HG02610 (cell line): Measurements from ENCODE around the gene PCGF5.
"Not testable (repeated sequence)": the region's sequence is repeated elsewhere in the genome, so short reads cannot be mapped to it uniquely, and the experiment has no call there.

ENCODE experiments used
- ATAC-seq: cut with Tn5 transposase; IDR thresholded peaks from one replicate; pipeline ENCODE4 v1.9.1; 2021; ENCODE audit warnings: mild to moderate bottlenecking, moderate library complexity; ENCODE audit not compliant: unreplicated experiment

PCGF5 gene

DNA sequence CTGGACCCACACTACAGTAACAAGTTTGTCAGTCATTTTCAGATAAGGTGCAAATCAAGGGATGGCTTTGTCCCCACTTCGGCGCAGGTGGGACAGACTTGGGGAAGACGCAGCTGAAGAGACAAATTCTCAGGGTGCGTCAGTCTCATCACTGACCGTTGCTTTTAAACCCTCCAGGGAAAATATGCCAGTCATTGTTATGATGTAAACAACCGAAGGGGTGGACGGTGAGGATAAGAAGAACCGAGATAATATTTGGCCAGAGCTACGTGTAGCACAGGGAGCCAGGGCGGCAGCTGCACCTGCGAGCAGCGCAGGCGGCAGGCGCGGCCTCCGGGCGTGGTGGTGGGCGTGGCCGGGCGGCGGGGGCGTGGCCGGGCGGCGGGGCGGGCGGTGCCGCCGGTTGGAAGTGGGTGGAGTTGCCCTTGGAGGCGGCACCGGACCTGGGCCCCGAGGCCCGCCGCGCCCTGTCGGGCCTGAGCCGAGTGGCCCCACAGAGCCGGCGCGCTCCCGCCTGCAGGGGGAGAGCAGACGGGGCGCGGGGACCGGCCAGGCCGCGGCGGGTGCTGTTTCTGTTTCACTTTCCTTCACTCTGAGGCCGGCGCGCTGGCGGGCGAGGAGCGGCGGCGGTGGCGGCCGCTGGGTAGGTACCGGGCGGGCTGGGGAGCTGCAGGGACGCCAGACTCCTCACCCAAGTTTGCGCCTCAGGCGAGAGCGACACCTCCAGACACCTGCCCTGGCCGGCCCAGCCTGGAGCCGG lies at the start of gene PCGF5:
TSS of gene PCGF5 (plus strand) at position 470 of the 760 bp plus-strand sequence. CDS start 2,209 bp downstream, outside the sequence.
- ATAC-seq, result peak; percentile 97

- ATAC-seq, result no peak
Measured at GRCh38 chr10:91171485-91171884, 49.0 kb upstream of the PCGF5 start.

GRCh38 chr10:91172348-91172747 lies 48.1 kb upstream of the PCGF5 start:
- no peak for ATAC-seq

GRCh38 chr10:91185239-91185875 lies 35.1 kb upstream of the PCGF5 start:
- ATAC-seq, result no peak

GRCh38 chr10:91187156-91187555 lies 33.3 kb upstream of the PCGF5 start:
- no peak for ATAC-seq

GRCh38 chr10:91188010-91188409 lies 32.5 kb upstream of the PCGF5 start:
- not testable (repeated sequence) for ATAC-seq

GRCh38 chr10:91188889-91189288 lies 31.6 kb upstream of the PCGF5 start:
- no peak for ATAC-seq

DNA sequence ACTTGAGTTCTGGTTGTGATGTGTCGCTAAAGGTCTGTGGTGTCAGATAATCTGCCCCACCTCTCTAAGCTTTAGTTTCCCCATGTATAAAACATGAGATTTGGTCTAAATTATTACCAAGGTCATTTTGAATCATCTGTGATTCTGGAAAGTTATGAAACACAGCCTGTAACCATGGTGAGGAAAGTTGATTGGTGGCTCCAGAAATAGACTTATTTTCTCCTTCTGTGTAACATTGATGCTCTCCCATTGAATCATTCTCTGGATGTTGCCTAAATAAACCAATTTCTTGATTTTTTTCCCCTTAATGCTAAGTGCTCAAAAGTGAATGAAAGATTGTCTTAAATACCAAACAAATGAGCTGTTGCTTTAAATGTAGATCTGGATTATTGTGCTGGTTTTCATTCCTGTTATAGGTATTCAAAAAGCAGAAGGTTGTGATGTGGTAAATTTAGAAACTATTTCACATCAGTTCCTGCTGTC lies 30.0 kb upstream of the PCGF5 start:
- no peak for ATAC-seq

GRCh38 chr10:91190876-91191583 lies 29.4 kb upstream of the PCGF5 start:
- ATAC-seq, result peak; percentile 84

GRCh38 chr10:91191584-91191919 lies 28.9 kb upstream of the PCGF5 start:
- no peak for ATAC-seq

DNA sequence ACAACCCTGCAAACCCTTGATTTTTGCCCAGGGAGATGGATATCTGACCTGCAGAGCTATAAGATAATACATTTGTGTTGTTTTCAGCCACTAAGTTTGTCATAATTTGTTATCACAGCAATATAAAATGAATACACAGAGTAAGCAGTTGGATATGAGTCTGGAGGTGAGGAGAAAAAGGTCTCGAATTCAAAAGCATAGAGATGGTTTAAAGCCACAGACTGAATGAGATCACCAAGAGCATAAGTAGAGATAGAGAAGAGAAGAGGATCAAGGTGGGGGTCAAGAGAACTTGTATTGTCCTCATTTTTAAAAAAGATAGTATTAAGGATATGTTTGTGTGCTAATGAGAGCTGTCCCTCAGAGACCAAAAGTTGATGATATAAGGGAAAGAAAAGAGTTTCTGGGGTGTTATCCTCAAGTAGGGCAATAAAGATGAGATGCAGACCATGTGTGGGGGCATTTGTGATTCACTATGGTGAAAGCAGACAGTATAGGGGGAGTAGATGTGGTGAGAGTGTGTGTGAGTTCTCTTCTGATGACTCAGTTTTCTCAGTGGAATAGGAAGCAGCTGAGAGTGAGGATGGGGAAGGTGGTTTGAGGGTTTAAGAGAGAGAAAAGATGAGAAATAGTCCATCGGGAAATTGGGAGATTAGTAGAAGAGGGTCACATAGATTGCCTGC lies 25.8 kb upstream of the PCGF5 start:
- peak; percentile 28 for ATAC-seq

GRCh38 chr10:91196268-91197048 lies 24.0 kb upstream of the PCGF5 start:
- ATAC-seq, result no peak

DNA sequence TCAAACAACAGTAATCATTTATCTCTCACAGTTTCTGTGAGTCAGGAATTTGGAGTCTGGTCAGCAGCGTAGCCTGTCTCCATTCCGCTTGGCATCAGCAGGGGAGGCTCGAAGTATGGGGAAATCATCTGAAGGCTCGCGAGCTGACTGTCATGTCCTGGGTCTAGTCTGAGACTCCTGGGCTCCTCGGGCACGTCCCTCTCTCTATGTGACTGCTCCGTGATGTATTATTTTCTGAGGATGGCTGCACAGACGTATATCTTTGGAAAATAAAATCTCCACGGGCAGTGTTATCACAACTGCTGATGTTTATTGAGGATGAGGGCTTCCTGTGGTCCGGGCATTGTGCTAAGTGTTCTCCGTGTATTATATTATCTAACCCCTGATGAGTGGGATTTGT lies 23.3 kb upstream of the PCGF5 start:
- no peak for ATAC-seq

DNA sequence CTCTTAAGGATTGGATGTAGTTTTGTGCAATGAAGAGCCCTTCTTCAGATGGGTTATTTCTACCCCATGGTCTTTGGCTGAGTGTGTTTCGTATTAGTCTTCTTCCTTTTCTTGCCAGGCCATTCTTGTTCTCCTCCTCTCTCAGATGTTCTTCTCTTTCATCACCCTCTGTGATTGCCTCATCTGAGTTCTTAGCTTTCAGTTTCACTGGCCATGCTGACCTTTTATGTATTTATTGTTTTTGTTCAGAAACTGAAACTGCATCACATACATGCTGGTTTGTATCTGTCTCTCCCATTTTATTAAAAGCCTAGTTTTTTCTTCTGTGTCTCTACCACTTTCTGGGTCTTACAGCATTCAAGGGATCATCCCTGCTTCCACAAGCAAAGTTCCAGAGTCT lies 21.7 kb upstream of the PCGF5 start:
- ATAC-seq, result peak; percentile 70

DNA sequence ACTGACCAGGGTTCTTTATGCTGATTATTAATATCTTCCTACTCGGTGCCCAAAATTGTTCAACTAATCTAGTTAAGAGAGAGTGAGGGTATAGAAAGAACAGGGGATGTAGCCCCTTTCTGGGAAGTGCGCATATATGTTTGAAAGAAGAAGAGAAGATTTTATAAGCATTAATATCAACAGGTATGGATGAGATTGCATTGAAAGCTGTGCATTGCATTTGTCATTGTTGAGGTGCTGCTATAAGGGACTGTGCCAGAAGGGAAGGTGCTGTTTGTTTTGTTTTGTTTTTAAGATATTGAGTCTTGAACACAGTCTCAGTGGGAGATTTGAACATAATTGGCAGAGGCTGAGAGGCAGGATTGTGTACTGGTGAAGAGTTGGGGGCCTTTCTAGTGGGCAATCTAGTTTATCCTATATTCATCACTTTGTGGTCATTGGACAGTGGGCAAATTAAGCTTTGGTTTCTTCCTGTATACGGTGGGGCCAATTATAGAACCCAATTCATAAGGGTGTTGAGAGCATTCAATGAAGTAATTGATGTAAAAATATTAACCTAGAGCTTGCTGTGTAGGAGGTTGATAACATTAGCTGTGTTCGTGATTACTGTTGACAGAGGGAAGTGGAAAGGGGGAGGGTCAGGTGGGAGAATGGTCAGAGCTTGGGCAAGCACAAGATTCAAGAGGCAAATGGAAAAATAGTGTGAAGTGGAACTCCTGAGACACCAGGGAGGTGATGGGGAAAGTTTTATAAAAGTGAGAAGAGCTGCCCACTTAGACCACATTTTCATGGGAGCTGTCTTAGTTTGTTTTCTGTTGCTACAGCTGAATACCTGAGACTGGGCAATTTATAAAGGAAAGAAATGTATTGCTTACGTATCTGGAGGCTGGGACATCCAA lies 19.9 kb upstream of the PCGF5 start:
- ATAC-seq, result no peak

DNA sequence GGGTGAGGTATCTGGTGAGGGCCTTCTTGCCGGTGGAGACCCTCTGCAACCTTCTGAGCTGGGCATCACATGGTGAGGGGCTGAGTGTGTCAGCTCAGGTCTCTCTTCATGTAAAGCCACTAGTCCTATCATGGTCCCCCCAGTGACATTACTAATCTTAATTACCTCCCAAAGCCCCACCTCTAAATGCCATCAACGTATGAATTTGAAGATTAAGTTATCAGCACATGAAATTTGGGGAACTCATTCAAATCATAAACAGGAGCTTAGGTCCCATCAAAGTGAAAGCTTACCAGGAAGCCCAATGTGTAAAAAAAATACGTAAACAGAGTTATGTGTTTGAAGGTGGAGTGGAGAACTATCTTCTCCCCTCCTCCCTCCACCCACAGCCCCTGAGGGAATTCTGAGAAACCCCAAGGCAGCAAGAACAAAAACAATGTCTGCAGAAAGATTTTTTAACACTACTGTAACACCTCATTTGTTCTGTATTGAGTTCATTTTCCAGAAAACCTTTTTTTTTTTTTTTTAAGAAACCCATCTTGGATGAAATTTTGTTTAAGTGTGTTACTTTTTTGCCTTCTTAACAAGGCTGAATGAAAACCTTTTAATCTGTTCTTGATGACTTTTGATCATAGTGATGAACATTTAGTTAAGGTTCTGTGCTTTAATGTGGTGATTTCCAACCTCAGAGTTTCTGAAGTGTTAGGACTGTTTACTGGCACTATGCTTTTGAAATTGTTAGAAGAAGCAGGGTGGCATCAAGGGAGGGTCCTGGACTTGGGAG lies 19.1 kb upstream of the PCGF5 start:
- peak; percentile 60 for ATAC-seq

- peak; percentile 38 for ATAC-seq
Measured at GRCh38 chr10:91206427-91206826, 14.0 kb upstream of the PCGF5 start.

- peak; percentile 34 for ATAC-seq
Measured at GRCh38 chr10:91206837-91207474, 13.5 kb upstream of the PCGF5 start.
